Inferior parietal cortex (tissue), 1 donor: Measurements from ENCODE around the gene FAM120AOS.
"Not testable (repeated sequence)": the region's sequence is repeated elsewhere in the genome, so short reads cannot be mapped to it uniquely, and the experiment has no call there.

Experiments used
- DNase-seq: peaks from one replicate; pipeline ENCODE4 v3.0.0-alpha.2; 2016; ENCODE audit errors: extremely low spot score

FAM120AOS gene

GRCh38 chr9:93439301-93439700, 14.1 kb downstream of the FAM120AOS start:
- DNase-seq, result not testable (repeated sequence)

- DNase-seq, result no peak
Observed at GRCh38 chr9:93437996-93438395, 15.4 kb downstream of the FAM120AOS start.

- DNase-seq, result no peak
Observed at GRCh38 chr9:93436655-93437407, 16.6 kb downstream of the FAM120AOS start.

- DNase-seq, result no peak
Observed at GRCh38 chr9:93436218-93436617, 17.2 kb downstream of the FAM120AOS start.

GRCh38 chr9:93435386-93435785, 18.0 kb downstream of the FAM120AOS start:
- no peak for DNase-seq

GRCh38 chr9:93434056-93434455, 19.3 kb downstream of the FAM120AOS start:
- DNase-seq, result no peak

GRCh38 chr9:93432964-93433363, 20.4 kb downstream of the FAM120AOS start:
- DNase-seq, result no peak

GRCh38 chr9:93431539-93432105, 21.8 kb downstream of the FAM120AOS start:
- DNase-seq, result no peak

GRCh38 chr9:93427655-93428379, 25.6 kb downstream of the FAM120AOS start:
- no peak for DNase-seq

GRCh38 chr9:93422977-93423616, 30.3 kb downstream of the FAM120AOS start:
- DNase-seq, result no peak

- no peak for DNase-seq
Observed at GRCh38 chr9:93419023-93419422, 34.4 kb downstream of the FAM120AOS start.

GRCh38 chr9:93417538-93417937, 35.8 kb downstream of the FAM120AOS start:
- DNase-seq, result no peak

- no peak for DNase-seq
Observed at GRCh38 chr9:93416530-93417235, 36.7 kb downstream of the FAM120AOS start.

GRCh38 chr9:93415176-93415690, 38.1 kb downstream of the FAM120AOS start:
- no peak for DNase-seq

- no peak for DNase-seq
Observed at GRCh38 chr9:93413530-93413929, 39.9 kb downstream of the FAM120AOS start.

- no peak for DNase-seq
Observed at GRCh38 chr9:93406371-93406770, 47.0 kb downstream of the FAM120AOS start.

GRCh38 chr9:93398471-93398870, 54.9 kb downstream of the FAM120AOS start:
- no peak for DNase-seq

- DNase-seq, result no peak
Observed at GRCh38 chr9:93397661-93398373, 55.6 kb downstream of the FAM120AOS start.
